Epithelial cell of esophagus (primary cell): ENCODE measurements around the gene BMF.

Experiments used
- DNase-seq: peaks from one replicate; pipeline ENCODE4 v3.0.0; 2010; ENCODE audit warnings: low read depth
- H3K4me3 ChIP-seq: 2 replicates; pipeline ENCODE4 v1.5.1; 2011; ENCODE audit warnings: mild to moderate bottlenecking, low read length, control low read depth
- TF ChIP-seq, protein P1 (sequence below): IDR thresholded peaks from 2 replicates; pipeline ENCODE4 v1.5.1; 2011; ENCODE audit warnings: low read depth, mild to moderate bottlenecking, low read length, control low read depth, inconsistent platforms; ENCODE audit not compliant: insufficient read depth; ENCODE audit errors: missing control alignments

Gene BMF

GRCh38 chr15:40070166-40070557 is 38.5 kb downstream of the BMF start:
- no peak overlapping the region for H3K4me3 ChIP-seq

DNA sequence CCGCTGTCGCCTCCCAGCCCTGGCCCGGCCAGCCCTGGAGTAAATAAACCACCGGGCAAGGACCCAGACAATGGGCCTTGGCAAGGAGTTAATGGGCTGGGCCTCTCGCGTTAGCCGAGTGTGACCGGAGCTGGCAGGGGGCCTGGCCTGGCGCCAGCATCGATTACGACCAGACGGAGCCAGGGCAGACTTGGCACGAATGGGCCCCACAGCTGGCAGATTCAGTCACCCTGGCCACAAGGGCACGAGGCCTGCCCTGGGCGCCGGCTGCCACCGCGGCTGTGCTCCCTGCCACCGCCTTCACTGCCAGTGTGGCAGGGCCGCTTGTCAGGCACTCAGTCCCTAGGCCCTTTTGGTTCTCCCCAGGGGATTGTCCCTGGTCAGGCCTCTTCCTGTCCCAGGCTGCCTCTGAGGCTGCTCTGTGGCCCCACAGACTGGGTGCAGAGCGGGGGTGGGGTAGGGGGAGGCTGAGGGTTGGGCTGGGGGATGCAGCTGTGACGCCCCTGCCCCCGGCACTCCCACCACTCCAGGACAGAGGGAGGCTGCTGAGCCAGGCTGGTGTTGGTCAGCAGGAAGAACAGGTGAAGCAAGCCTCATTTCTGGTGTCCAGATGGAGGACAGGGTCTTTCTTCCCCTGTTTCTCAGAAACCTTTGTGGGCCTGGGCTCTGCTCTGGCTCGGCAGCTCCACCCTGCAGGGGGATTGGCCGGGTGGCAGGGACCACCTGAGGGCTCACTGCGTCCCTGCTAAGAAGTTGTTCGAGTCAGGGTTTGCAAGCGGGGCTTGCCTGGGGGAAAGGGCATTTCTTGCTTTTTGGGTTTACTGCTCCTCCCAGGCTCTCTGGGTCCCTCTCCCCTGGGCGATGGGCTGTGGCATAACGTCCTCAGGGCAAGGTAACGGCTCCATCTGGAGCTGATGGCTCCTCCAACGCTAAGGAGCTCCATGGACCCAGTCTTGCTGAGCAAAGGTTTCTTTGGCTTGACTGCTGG is 39.2 kb downstream of the BMF start:
- TF ChIP-seq, protein P1, sequence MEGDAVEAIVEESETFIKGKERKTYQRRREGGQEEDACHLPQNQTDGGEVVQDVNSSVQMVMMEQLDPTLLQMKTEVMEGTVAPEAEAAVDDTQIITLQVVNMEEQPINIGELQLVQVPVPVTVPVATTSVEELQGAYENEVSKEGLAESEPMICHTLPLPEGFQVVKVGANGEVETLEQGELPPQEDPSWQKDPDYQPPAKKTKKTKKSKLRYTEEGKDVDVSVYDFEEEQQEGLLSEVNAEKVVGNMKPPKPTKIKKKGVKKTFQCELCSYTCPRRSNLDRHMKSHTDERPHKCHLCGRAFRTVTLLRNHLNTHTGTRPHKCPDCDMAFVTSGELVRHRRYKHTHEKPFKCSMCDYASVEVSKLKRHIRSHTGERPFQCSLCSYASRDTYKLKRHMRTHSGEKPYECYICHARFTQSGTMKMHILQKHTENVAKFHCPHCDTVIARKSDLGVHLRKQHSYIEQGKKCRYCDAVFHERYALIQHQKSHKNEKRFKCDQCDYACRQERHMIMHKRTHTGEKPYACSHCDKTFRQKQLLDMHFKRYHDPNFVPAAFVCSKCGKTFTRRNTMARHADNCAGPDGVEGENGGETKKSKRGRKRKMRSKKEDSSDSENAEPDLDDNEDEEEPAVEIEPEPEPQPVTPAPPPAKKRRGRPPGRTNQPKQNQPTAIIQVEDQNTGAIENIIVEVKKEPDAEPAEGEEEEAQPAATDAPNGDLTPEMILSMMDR: no peak
- DNase-seq: peak; percentile 44
- H3K4me3 ChIP-seq: no peak overlapping the region

More at GRCh38 chr15:40070166-40070557, 38.5 kb downstream of the BMF start:
- DNase-seq: no peak
- TF ChIP-seq, protein P1: no peak

DNA sequence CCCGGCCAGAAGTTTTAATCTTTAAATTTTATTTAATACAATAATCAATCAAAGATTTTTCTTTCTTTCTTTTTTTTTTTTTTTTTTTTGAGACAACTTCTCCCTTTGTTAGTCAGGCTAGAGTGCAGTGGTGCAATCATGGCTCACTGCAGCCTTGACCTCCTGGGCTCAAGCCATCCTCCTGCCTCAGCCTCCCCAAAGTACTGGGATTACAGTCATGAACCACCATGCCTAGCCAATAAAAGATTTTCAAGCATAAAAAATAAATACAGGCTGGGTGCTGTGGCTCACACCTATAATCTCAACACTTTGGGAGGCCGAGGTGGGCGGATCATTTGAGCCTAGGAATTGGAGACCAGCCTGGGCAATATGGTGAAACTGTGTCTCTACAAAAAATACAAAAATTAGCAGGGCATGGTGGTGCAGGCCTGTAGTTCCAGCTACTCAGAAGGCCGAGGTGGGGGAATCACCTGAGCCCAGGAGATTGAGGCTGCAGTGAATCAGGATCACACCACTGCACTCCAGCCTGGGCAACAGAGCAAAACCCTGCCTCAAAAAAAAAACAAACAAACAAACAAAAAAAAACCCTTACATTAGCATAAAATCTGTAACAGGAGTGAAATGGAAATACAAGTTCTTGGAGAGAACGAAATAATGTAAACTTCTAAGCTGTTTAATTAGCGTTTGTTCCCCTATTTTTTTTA is 40.6 kb downstream of the BMF start:
- TF ChIP-seq, protein P1: no peak
- no peak for DNase-seq

DNA sequence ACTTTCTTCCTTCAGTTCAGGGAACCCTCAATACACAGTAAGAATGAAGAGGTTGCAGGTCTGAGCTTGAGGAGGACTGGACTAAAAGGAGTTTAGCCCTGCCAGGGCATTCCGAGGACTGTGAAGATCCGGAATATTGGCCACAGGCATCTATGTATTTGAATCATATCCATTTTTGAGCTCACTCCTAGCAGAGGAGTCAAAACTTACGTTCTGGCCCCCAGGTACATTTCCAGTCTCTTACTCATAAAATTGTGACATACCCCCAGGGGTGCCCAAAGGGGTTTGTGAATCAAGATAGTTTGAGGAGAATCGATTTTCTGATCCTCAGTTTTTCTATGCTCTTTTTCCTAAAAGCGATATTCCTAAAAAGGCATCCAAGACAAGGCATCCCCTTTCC is 42.1 kb downstream of the BMF start:
- TF ChIP-seq, protein P1: no peak
- no peak overlapping the region for H3K4me3 ChIP-seq
- peak; percentile 36 for DNase-seq

More for the DNA sequence above, 40.6 kb downstream of the BMF start:
- H3K4me3 ChIP-seq: no peak overlapping the region

GRCh38 chr15:40065166-40065565 is 43.5 kb downstream of the BMF start:
- TF ChIP-seq, protein P1: no peak
- H3K4me3 ChIP-seq: no peak overlapping the region
- DNase-seq: no peak

- peak; percentile 84 for DNase-seq
- TF ChIP-seq, protein P1: no peak
- H3K4me3 ChIP-seq: no peak overlapping the region
Observed at GRCh38 chr15:40064231-40064894, 44.3 kb downstream of the BMF start.
